ENCODE data around the gene TXNDC16. TPM values are rescaled to one million over a fixed set of nuclear protein-coding genes. Genes with fewer than 3 reads are reported as not detected.

TXNDC16 gene
- total RNA-seq, 2 donors from 2014 or later: 11.5 to 17.5 TPM

- Mint-ChIP-seq H3K36me3 (ENCODE audit: low read depth) (no peaks in the 10 kb centered on the region), H3K27ac (no peak overlapping the region), H3K4me1 (no peaks in the 10 kb centered on the region), H3K9me3 (no peaks in the 10 kb centered on the region), H3K4me3 (no peak overlapping the region), H3K27me3 (ENCODE audit: insufficient read depth) (no peaks in the 10 kb centered on the region)
- Histone ChIP-seq H3K27ac (ENCODE audit: low read depth, low read length) (no peak overlapping the region), H3K27me3 (ENCODE audit: control insufficient read depth, insufficient read depth, low read length, poor library complexity, severe bottlenecking) (no peaks in the 10 kb centered on the region), H3K4me3 (ENCODE audit: low read length) (no peak overlapping the region), H3K9ac (ENCODE audit: extremely low read depth, low read length, poor library complexity, severe bottlenecking) (no peak overlapping the region), H3K36me3 (ENCODE audit: control insufficient read depth, insufficient read depth, low read length) (no peaks in the 10 kb centered on the region), H3K9me3 (ENCODE audit: control insufficient read depth, low read length) (no peaks in the 10 kb centered on the region), H3K4me1 (ENCODE audit: control insufficient read depth, insufficient read depth, low read length) (no peaks in the 10 kb centered on the region)
- DNase-seq: no peak
- 81 to 100% methylated on average over 2 of the region's 2 CpGs for WGBS, 2 experiments (ENCODE audit: insufficient coverage in 1 of 2, insufficient read length in 1 of 2)
- TF ChIP-seq CTCF (conservative IDR thresholded peaks at IDR 0.05): no peak
These were observed 122.9 kb downstream of the TXNDC16 start for GRCh38 chr14:52429451-52429850.

DNA sequence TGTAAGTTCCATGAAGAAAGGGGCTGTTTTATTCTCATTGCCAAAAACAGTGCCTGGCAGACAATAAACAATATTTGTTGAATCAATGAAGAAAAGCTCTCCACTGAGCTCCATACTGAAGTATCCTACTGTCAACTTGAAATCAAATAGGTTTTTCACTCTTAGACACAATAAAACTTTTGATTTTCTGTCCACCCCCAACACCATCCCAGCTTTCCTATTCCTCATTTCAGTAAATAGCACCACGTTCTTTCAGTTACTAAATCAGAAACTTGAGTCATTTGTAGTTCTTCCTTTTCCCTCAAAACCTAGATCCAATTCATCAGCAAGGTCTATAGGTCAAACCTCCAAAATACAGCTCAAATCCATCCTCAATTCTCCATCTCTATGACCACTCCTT lies 124.8 kb downstream of the TXNDC16 start:
- H3K9me3 Mint-ChIP-seq: no peaks in the 10 kb centered on the region
- WGBS, 2 experiments (ENCODE audit: insufficient coverage in 1 of 2, insufficient read length in 1 of 2): 88 to 92% methylated on average over 1 of the region's 1 CpG
- no peak for TF ChIP-seq CTCF (conservative IDR thresholded peaks at IDR 0.05)

GRCh38 chr14:52422650-52423356 lies 129.5 kb downstream of the TXNDC16 start:
- no peak overlapping the region for H3K9ac ChIP-seq (ENCODE audit: extremely low read depth, low read length, poor library complexity, severe bottlenecking)
- H3K36me3 Mint-ChIP-seq (ENCODE audit: low read depth): no peaks in the 10 kb centered on the region
- no peaks in the 10 kb centered on the region for H3K4me1 Mint-ChIP-seq
- H3K4me3 ChIP-seq (ENCODE audit: low read length): no peak overlapping the region
- no peak overlapping the region for H3K4me3 Mint-ChIP-seq
- no peaks in the 10 kb centered on the region for H3K36me3 ChIP-seq (ENCODE audit: control insufficient read depth, insufficient read depth, low read length)
- no peak overlapping the region for H3K27ac ChIP-seq (ENCODE audit: low read depth, low read length)
- H3K4me1 ChIP-seq (ENCODE audit: control insufficient read depth, insufficient read depth, low read length): no peaks in the 10 kb centered on the region
- no peaks in the 10 kb centered on the region for H3K27me3 ChIP-seq (ENCODE audit: control insufficient read depth, insufficient read depth, low read length, poor library complexity, severe bottlenecking)
- no peak for TF ChIP-seq CTCF (conservative IDR thresholded peaks at IDR 0.05)
- H3K27ac Mint-ChIP-seq: no peak overlapping the region
- no peaks in the 10 kb centered on the region for H3K9me3 Mint-ChIP-seq
- no peak for DNase-seq
- H3K9me3 ChIP-seq (ENCODE audit: control insufficient read depth, low read length): no peaks in the 10 kb centered on the region
- WGBS, 2 experiments (ENCODE audit: insufficient coverage in 1 of 2, insufficient read length in 1 of 2): 83 to 100% methylated on average over 1 to 2 of the region's 2 CpGs
- no peaks in the 10 kb centered on the region for H3K27me3 Mint-ChIP-seq (ENCODE audit: insufficient read depth)

More for the DNA sequence above, 124.8 kb downstream of the TXNDC16 start:
- no peak overlapping the region for H3K4me3 Mint-ChIP-seq
- DNase-seq: no peak
- H3K4me3 ChIP-seq (ENCODE audit: low read length): no peak overlapping the region
- no peaks in the 10 kb centered on the region for H3K9me3 ChIP-seq (ENCODE audit: control insufficient read depth, low read length)
- H3K27ac ChIP-seq (ENCODE audit: low read depth, low read length): no peak overlapping the region
- no peaks in the 10 kb centered on the region for H3K4me1 ChIP-seq (ENCODE audit: control insufficient read depth, insufficient read depth, low read length)
- no peak overlapping the region for H3K9ac ChIP-seq (ENCODE audit: extremely low read depth, low read length, poor library complexity, severe bottlenecking)
- H3K27me3 Mint-ChIP-seq (ENCODE audit: insufficient read depth): no peaks in the 10 kb centered on the region
- H3K27me3 ChIP-seq (ENCODE audit: control insufficient read depth, insufficient read depth, low read length, poor library complexity, severe bottlenecking): no peaks in the 10 kb centered on the region
- no peaks in the 10 kb centered on the region for H3K36me3 Mint-ChIP-seq (ENCODE audit: low read depth)
- no peak overlapping the region for H3K27ac Mint-ChIP-seq
- H3K4me1 Mint-ChIP-seq: no peaks in the 10 kb centered on the region
- no peaks in the 10 kb centered on the region for H3K36me3 ChIP-seq (ENCODE audit: control insufficient read depth, insufficient read depth, low read length)
